Tibial artery (tissue), 4 donors: ENCODE measurements around the gene AGBL1.

Experiments used
- DNase-seq, 2 donors: peaks; one replicate each; pipeline ENCODE4 v3.0.0-alpha.2; 2019
- H3K27ac ChIP-seq, 2 donors: fragments of 200-600 bp; sonication (generic) in 1 of 2; 1 replicate in 1 of 2; 2 replicates in 1 of 2; pipeline ENCODE4 v1.5.1; 2018 to 2019; ENCODE audit warnings: mild to moderate bottlenecking in 1 of 2
- H3K27me3 ChIP-seq, 2 donors: fragments of 200-600 bp; sonication (generic) in 1 of 2; one replicate each; pipeline versions ENCODE4 v1.5.1 to v1.6.0; 2016 to 2019
- H3K36me3 ChIP-seq, 3 donors: fragments of 200-600 bp; sonication (generic) in 2 of 3; one replicate each; pipeline ENCODE4 v1.5.1; 2016 to 2019; ENCODE audit warnings: mild to moderate bottlenecking in 2 of 3
- H3K4me1 ChIP-seq, 4 donors: fragments of 200-600 bp; sonication (generic) in 2 of 4; 1 replicate in 3 of 4; 2 replicates in 1 of 4; pipeline ENCODE4 v1.5.1; 2016 to 2019
- H3K4me3 ChIP-seq, 2 donors: fragments of 200-600 bp; sonication (generic) in 1 of 2; 1 replicate in 1 of 2; 2 replicates in 1 of 2; pipeline ENCODE4 v1.5.1; 2018 to 2019; ENCODE audit warnings: mild to moderate bottlenecking in 2 of 2
- H3K9me3 ChIP-seq, 3 donors: fragments of 200-600 bp; sonication (generic) in 1 of 3; one replicate each; pipeline ENCODE4 v1.5.1; 2016 to 2019
- intact Hi-C: fragments of 100-400 bp; cut with DNase I; formaldehyde crosslinking; loops from one replicate; pipeline ENCODE4 v1.15.0; 2023; ENCODE audit warnings: low total_unique reads
- TF ChIP-seq, protein P1 (sequence below), 2 experiments: fragments of 200-600 bp in 1 of 2; fragments of 450-650 bp in 1 of 2; IDR thresholded peaks; one replicate each; pipeline ENCODE4 v1.5.1; 2017 to 2019; ENCODE audit warnings: antibody characterized with exemption in 2 of 2, mild to moderate bottlenecking in 1 of 2, moderate library complexity in 1 of 2

Gene AGBL1

GRCh38 chr15:86915811-86916331, 836.2 kb downstream of the AGBL1 start:
- intact Hi-C loops = no loop called here
- DNase-seq = no peak
- no peaks in the 10 kb centered on the region for H3K36me3 ChIP-seq
- H3K27me3 ChIP-seq = peaks cover 0 to 6% of the 10 kb centered on the region in 2 donors
- H3K4me1 ChIP-seq = no peaks in the 10 kb centered on the region
- TF ChIP-seq, protein P1, sequence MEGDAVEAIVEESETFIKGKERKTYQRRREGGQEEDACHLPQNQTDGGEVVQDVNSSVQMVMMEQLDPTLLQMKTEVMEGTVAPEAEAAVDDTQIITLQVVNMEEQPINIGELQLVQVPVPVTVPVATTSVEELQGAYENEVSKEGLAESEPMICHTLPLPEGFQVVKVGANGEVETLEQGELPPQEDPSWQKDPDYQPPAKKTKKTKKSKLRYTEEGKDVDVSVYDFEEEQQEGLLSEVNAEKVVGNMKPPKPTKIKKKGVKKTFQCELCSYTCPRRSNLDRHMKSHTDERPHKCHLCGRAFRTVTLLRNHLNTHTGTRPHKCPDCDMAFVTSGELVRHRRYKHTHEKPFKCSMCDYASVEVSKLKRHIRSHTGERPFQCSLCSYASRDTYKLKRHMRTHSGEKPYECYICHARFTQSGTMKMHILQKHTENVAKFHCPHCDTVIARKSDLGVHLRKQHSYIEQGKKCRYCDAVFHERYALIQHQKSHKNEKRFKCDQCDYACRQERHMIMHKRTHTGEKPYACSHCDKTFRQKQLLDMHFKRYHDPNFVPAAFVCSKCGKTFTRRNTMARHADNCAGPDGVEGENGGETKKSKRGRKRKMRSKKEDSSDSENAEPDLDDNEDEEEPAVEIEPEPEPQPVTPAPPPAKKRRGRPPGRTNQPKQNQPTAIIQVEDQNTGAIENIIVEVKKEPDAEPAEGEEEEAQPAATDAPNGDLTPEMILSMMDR (IDR thresholded peaks at IDR 0.05) = peak; percentile 32 to 41
- no peak overlapping the region for H3K4me3 ChIP-seq
- no peak overlapping the region for H3K27ac ChIP-seq
- H3K9me3 ChIP-seq = no peaks in the 10 kb centered on the region

- no peaks in the 10 kb centered on the region for H3K9me3 ChIP-seq
- H3K4me3 ChIP-seq = no peak overlapping the region
- no peak for DNase-seq
- TF ChIP-seq, protein P1 (IDR thresholded peaks at IDR 0.05) = no peak
- intact Hi-C loops = no loop called here
- no peak overlapping the region for H3K27ac ChIP-seq
- peaks cover 0 to 6% of the 10 kb centered on the region in 2 donors for H3K27me3 ChIP-seq
- no peaks in the 10 kb centered on the region for H3K4me1 ChIP-seq
- no peaks in the 10 kb centered on the region for H3K36me3 ChIP-seq
Measured at GRCh38 chr15:86916671-86917360, 837.1 kb downstream of the AGBL1 start.

GRCh38 chr15:86917361-86917671, 837.6 kb downstream of the AGBL1 start:
- intact Hi-C loops = no loop called here

DNA sequence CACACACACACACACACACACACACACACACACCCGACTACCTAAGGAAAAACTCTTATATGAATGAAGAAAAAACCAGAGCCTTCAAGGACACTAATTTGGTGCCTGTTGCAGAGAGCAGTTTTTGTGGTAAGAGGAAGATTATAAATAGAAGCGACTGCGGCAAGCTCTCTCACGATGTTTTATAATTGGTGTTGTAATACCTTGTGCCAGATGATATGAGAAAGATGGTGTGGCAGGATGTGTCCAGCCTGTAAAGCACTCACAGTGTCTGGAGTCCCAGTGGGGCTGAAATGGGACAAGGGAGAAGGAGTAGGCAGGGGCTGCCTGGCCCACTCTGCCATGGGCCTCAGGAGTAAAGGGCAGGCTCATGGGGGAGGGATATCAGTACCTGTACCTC, 839.9 kb downstream of the AGBL1 start:
- Histone ChIP-seq H3K4me1 (no peaks in the 10 kb centered on the region), H3K27me3 (no peaks in the 10 kb centered on the region), H3K9me3 (no peaks in the 10 kb centered on the region), H3K27ac (no peak overlapping the region), H3K4me3 (no peak overlapping the region), H3K36me3 (no peaks in the 10 kb centered on the region)
- intact Hi-C loops = no loop called here
- TF ChIP-seq, protein P1 (IDR thresholded peaks at IDR 0.05) = no peak
- DNase-seq = no peak

More at GRCh38 chr15:86917361-86917671, 837.6 kb downstream of the AGBL1 start:
- no peak for DNase-seq
- Histone ChIP-seq H3K27ac (no peak overlapping the region), H3K9me3 (no peaks in the 10 kb centered on the region), H3K4me3 (no peak overlapping the region), H3K4me1 (no peaks in the 10 kb centered on the region), H3K27me3 (peaks cover 0 to 6% of the 10 kb centered on the region in 2 donors), H3K36me3 (no peaks in the 10 kb centered on the region)
- TF ChIP-seq, protein P1 (IDR thresholded peaks at IDR 0.05) = no peak

- H3K27ac ChIP-seq = no peak overlapping the region
- no peaks in the 10 kb centered on the region for H3K9me3 ChIP-seq
- no peaks in the 10 kb centered on the region for H3K27me3 ChIP-seq
- no peak overlapping the region for H3K4me3 ChIP-seq
- H3K36me3 ChIP-seq = no peaks in the 10 kb centered on the region
- TF ChIP-seq, protein P1 (IDR thresholded peaks at IDR 0.05) = no peak
- no peak for DNase-seq
- intact Hi-C loops = no loop called here
- no peaks in the 10 kb centered on the region for H3K4me1 ChIP-seq
Measured at GRCh38 chr15:86929461-86929860, 849.8 kb downstream of the AGBL1 start.
